OCI-LY3 (cell line): ENCODE data around the gene CGREF1.
"Not testable (repeated sequence)": the region's sequence is repeated elsewhere in the genome, so short reads cannot be mapped to it uniquely, and the experiment has no call there.

ENCODE experiments used
- H2AFZ ChIP-seq: fragments of 200-600, 300-600 bp; shearing (Covaris generic); 2 replicates; pipeline ENCODE4 v1.6.0; 2014; ENCODE audit warnings: antibody characterized with exemption, low read depth, low read length
- H3K27ac ChIP-seq: fragments of 200-600, 300-600 bp; sonication (generic); 2 replicates; pipeline ENCODE4 v1.5.1; 2014; ENCODE audit warnings: mild to moderate bottlenecking, low read length, moderate library complexity, mixed read lengths
- H3K27me3 ChIP-seq: fragments of 200-600, 300-600 bp; sonication (generic); 2 replicates; pipeline ENCODE4 v1.6.1; 2014; ENCODE audit warnings: low read depth, low read length, mixed read lengths
- H3K36me3 ChIP-seq: fragments of 200-600, 300-600 bp; sonication (generic); replicated peaks from 2 replicates; pipeline ENCODE3; 2014; ENCODE audit warnings: low read depth, low read length, mixed read lengths
- H3K4me1 ChIP-seq: fragments of 300-600, 200-600 bp; sonication (generic); 2 replicates; pipeline ENCODE4 v1.6.1; 2014; ENCODE audit warnings: low read length, mixed read lengths
- H3K4me2 ChIP-seq: fragments of 200-600, 300-600 bp; sonication (generic); 2 replicates; pipeline ENCODE4 v1.6.1; 2014; ENCODE audit warnings: low read length, mixed read lengths
- H3K4me3 ChIP-seq: fragments of 300-600, 200-600 bp; sonication (generic); 2 replicates; pipeline ENCODE4 v1.5.1; 2014; ENCODE audit warnings: antibody characterized with exemption, mild to moderate bottlenecking, low read length, moderate library complexity
- H3K79me2 ChIP-seq: fragments of 300-600, 200-600 bp; shearing (Covaris generic); 2 replicates; pipeline ENCODE4 v1.6.1; 2014; ENCODE audit warnings: mild to moderate bottlenecking, low read length, mixed read lengths
- H3K9ac ChIP-seq: fragments of 300-600, 200-600 bp; shearing (Covaris generic); 2 replicates; pipeline ENCODE4 v1.6.0; 2014; ENCODE audit warnings: mild to moderate bottlenecking, low read length, moderate library complexity
- H3K9me3 ChIP-seq: fragments of 200-600, 300-600 bp; shearing (Covaris generic); 2 replicates; pipeline ENCODE4 v1.6.1; 2014; ENCODE audit warnings: low read length, mixed read lengths; ENCODE audit not compliant: insufficient read depth
- H4K20me1 ChIP-seq: fragments of 200-600, 300-600 bp; sonication (generic); 2 replicates; pipeline ENCODE4 v1.6.1; 2016; ENCODE audit warnings: low read length, mixed read lengths; ENCODE audit not compliant: insufficient read depth
- EZH2phosphoT487 ChIP-seq: fragments of 200-600 bp; shearing (Covaris generic); IDR thresholded peaks from 2 replicates; pipeline ENCODE4 v1.6.1; 2018; ENCODE audit warnings: antibody characterized with exemption, mixed run types, low read depth
- TF ChIP-seq, protein P1 (sequence below): fragments of 200-600, 300-600 bp; sonication (generic); IDR thresholded peaks from 2 replicates; pipeline ENCODE4 v1.5.1; 2014; ENCODE audit warnings: antibody characterized with exemption, low read length, low read depth

CGREF1 gene

DNA sequence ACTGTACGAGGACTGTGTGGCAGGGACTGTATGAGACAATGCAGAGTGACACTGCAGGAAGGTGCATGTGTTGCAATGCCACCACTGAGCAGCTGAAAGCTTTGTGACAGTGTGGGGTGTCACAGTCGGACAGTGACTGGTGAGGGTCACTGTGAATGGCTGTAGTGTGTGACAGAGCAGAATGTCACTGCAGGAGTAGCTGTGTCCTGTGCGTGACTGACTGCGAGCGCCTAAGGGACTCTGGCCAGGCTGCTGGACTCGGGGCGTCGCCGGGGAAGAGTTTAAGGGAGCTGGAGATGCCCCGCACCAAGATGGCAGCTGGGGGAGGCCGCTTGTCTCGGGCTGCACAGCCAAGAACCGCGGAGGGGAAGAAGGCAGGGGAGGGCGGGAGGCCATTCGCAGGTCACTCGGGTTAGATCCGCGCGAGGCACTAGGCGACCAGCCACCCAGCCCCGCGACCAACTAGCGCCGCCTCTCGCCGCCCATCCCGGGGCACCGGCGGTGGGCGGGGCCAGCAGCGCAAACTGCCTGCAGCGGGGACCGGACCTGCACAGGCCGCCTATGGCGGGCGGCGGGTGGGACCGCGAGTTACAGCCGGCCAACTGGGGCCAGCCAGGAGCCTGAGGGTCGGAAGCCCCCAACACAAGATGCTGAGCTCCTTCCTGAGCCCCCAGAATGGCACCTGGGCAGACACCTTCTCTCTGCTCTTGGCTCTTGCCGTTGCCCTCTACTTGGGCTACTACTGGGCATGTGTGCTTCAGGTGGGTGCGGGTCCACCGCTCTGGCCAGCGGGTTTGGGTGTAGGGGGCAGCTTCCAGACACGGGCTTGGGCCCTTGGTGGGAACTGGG is 4.6 kb upstream of the CGREF1 start, which contains the start of gene ABHD1:
ABHD1 (plus strand) TSS at position 514 of the 849 bp plus-strand sequence; CDS start at position 648, 134 bp downstream.
- peak within 1 kb of the TSS; percentile 97 for H3K4me2 ChIP-seq

DNA sequence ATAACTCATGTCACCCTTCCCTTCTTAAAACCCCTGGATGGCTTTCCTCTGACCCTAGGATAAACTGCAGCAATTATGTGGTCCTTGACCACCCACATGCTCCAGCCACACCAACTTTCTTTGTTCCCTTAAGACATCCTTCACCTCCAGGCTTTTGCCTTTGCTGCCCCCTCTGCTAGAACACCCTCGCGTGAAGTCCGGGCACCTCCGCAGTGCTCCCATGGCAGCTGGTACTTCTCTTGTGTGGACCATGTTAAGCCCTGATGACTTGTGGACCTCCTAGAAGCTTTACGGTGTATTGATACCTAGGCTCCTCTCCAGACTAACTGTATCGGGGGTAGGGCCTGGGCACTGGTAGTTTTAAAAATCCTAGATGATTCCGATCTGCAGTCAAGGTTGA is 3.9 kb upstream of the CGREF1 start:
- no peak overlapping the region for H3K27ac ChIP-seq
- H3K27me3 ChIP-seq, result peaks cover 6% of the 10 kb centered on the region
- H3K36me3 ChIP-seq, result no peaks in the 10 kb centered on the region
- TF ChIP-seq, protein P1, sequence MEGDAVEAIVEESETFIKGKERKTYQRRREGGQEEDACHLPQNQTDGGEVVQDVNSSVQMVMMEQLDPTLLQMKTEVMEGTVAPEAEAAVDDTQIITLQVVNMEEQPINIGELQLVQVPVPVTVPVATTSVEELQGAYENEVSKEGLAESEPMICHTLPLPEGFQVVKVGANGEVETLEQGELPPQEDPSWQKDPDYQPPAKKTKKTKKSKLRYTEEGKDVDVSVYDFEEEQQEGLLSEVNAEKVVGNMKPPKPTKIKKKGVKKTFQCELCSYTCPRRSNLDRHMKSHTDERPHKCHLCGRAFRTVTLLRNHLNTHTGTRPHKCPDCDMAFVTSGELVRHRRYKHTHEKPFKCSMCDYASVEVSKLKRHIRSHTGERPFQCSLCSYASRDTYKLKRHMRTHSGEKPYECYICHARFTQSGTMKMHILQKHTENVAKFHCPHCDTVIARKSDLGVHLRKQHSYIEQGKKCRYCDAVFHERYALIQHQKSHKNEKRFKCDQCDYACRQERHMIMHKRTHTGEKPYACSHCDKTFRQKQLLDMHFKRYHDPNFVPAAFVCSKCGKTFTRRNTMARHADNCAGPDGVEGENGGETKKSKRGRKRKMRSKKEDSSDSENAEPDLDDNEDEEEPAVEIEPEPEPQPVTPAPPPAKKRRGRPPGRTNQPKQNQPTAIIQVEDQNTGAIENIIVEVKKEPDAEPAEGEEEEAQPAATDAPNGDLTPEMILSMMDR, result no peak
- no peak for TF ChIP-seq EZH2phosphoT487
- H4K20me1 ChIP-seq, result no peaks in the 10 kb centered on the region
- no peak overlapping the region for H3K9ac ChIP-seq
- peak overlapping the region; percentile 98 for H2AFZ ChIP-seq
- peaks cover 15% of the 10 kb centered on the region for H3K4me1 ChIP-seq
- H3K4me2 ChIP-seq, result peak overlapping the region; percentile 97
- no peaks in the 10 kb centered on the region for H3K79me2 ChIP-seq
- no peaks in the 10 kb centered on the region for H3K9me3 ChIP-seq
- peak overlapping the region; percentile 80 for H3K4me3 ChIP-seq

More for the DNA sequence above, 4.6 kb upstream of the CGREF1 start, which contains the start of gene ABHD1:
- Histone ChIP-seq H3K9me3 (no peaks in the 10 kb centered on the region), H4K20me1 (no peaks in the 10 kb centered on the region), H3K4me3 (peak within 1 kb of the TSS; percentile 80), H3K27ac (no peak within 1 kb of the TSS), H3K9ac (peak within 1 kb of the TSS; percentile 67), H3K79me2 (no peaks in the 10 kb centered on the region), H3K36me3 (no peaks in the 10 kb centered on the region), H3K4me1 (peaks cover 15% of the 10 kb centered on the region), H2AFZ (peak within 1 kb of the TSS; percentile 98), H3K27me3 (peaks cover 6% of the 10 kb centered on the region)
- TF ChIP-seq, protein P1, result no peak

DNA sequence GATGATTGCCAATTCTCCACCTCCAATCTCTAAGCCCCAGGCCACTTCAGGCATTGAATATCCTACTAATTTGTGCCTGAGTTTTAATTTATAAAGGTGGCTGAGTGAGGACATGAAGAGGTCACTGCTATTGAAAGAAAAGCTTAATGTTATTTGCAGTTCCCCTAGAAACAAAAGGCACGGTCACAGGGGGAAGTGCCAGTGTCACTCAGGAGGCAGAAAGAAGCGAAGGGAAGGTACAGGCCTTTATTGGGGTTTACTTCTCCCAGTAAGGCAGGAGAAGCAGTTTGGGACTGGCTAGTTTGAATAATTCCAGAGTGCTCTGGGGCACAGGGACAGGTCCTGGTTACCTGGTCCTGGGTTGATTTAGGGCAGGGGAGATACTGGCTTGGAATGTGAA is 3.0 kb upstream of the CGREF1 start:
- H3K79me2 ChIP-seq, result no peaks in the 10 kb centered on the region
- H3K9me3 ChIP-seq, result no peaks in the 10 kb centered on the region
- H3K4me1 ChIP-seq, result peaks cover 17% of the 10 kb centered on the region
- H3K27me3 ChIP-seq, result peaks cover 6% of the 10 kb centered on the region
- no peaks in the 10 kb centered on the region for H4K20me1 ChIP-seq
- no peak overlapping the region for H3K4me3 ChIP-seq
- TF ChIP-seq, protein P1, result no peak
- no peak for TF ChIP-seq EZH2phosphoT487
- no peak overlapping the region for H3K9ac ChIP-seq
- no peaks in the 10 kb centered on the region for H3K36me3 ChIP-seq
- H3K27ac ChIP-seq, result no peak overlapping the region
- H3K4me2 ChIP-seq, result no peak overlapping the region
- no peak overlapping the region for H2AFZ ChIP-seq

DNA sequence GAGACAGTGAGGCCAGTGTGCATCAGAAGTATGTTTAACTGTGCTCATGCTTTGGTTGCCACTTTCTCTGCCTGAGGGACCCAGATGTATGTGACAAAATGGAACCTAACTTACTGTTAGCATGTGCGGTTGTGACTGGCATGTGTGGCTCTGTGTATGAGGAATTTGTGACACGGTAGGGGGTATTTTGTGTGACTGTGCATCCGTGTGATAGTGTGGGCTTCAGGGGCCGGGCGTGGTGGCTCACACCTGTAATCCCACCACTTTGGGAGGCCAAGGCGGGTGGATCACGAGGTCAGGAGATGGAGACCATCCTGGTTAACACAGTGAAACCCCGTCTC is 372 bp upstream of the CGREF1 start:
- H3K79me2 ChIP-seq, H4K20me1 ChIP-seq, H3K36me3 ChIP-seq, H3K9me3 ChIP-seq, H3K27ac ChIP-seq, H3K27me3 ChIP-seq: not testable (repeated sequence)
- Histone ChIP-seq H2AFZ (peak overlapping the region; percentile 80), H3K4me1 (peaks cover 15% of the 10 kb centered on the region), H3K9ac (peak overlapping the region; percentile 61), H3K4me3 (peak overlapping the region; percentile 75), H3K4me2 (peak overlapping the region; percentile 81)
